ENCODE measurements around the gene TRIOBP. TPM values are rescaled to one million over a fixed set of nuclear protein-coding genes. Genes with fewer than 3 reads are reported as not detected.
A peak's percentile ranks its signal among the peaks of the same experiment; 100 is the strongest.

Gene TRIOBP
- total RNA-seq, 1 donor from 2014 or later: 53.2 TPM

- Mint-ChIP-seq H3K36me3 (ENCODE audit: low read depth) (peaks cover 2% of the 10 kb centered on the region), H3K4me1 (peaks cover 25% of the 10 kb centered on the region), H3K27ac (ENCODE audit: unreplicated experiment) (no peak overlapping the region), H3K27me3 (ENCODE audit: low read depth) (peaks cover 2% of the 10 kb centered on the region), H3K4me3 (no peak overlapping the region), H3K9me3 (no peaks in the 10 kb centered on the region)
- no peak for DNase-seq (ENCODE audit: low read depth, low spot score)
- no peak for TF ChIP-seq CTCF (conservative IDR thresholded peaks at IDR 0.05)
These were observed 116.2 kb downstream of the TRIOBP start for GRCh38 chr22:37812869-37813678.

- no peak for DNase-seq (ENCODE audit: low read depth, low spot score)
- H3K36me3 Mint-ChIP-seq (ENCODE audit: low read depth): peaks cover 2% of the 10 kb centered on the region
- peaks cover 16% of the 10 kb centered on the region for H3K4me1 Mint-ChIP-seq
- H3K27ac Mint-ChIP-seq (ENCODE audit: unreplicated experiment): no peak overlapping the region
- no peak for TF ChIP-seq CTCF (conservative IDR thresholded peaks at IDR 0.05)
- no peaks in the 10 kb centered on the region for H3K9me3 Mint-ChIP-seq
- peaks cover 21% of the 10 kb centered on the region for H3K27me3 Mint-ChIP-seq (ENCODE audit: low read depth)
- no peak overlapping the region for H3K4me3 Mint-ChIP-seq
These were observed 118.7 kb downstream of the TRIOBP start for GRCh38 chr22:37815593-37815992.

GRCh38 chr22:37816543-37817180 lies 119.8 kb downstream of the TRIOBP start:
- no peak for DNase-seq (ENCODE audit: low read depth, low spot score)
- TF ChIP-seq CTCF (conservative IDR thresholded peaks at IDR 0.05): no peak
- H3K27ac Mint-ChIP-seq (ENCODE audit: unreplicated experiment): no peak overlapping the region
- H3K4me3 Mint-ChIP-seq: peak overlapping the region; percentile 47
- H3K9me3 Mint-ChIP-seq: no peaks in the 10 kb centered on the region
- peaks cover 16% of the 10 kb centered on the region for H3K4me1 Mint-ChIP-seq
- peaks cover 2% of the 10 kb centered on the region for H3K36me3 Mint-ChIP-seq (ENCODE audit: low read depth)
- peaks cover 27% of the 10 kb centered on the region for H3K27me3 Mint-ChIP-seq (ENCODE audit: low read depth)

- H3K9me3 Mint-ChIP-seq: no peaks in the 10 kb centered on the region
- peak; percentile 96 for TF ChIP-seq CTCF (conservative IDR thresholded peaks at IDR 0.05)
- peaks cover 24% of the 10 kb centered on the region for H3K4me1 Mint-ChIP-seq
- peaks cover 39% of the 10 kb centered on the region for H3K27me3 Mint-ChIP-seq (ENCODE audit: low read depth)
- peaks cover 2% of the 10 kb centered on the region for H3K36me3 Mint-ChIP-seq (ENCODE audit: low read depth)
- DNase-seq (ENCODE audit: low read depth, low spot score): peak; percentile 96
- peak overlapping the region; percentile 74 for H3K4me3 Mint-ChIP-seq
- H3K27ac Mint-ChIP-seq (ENCODE audit: unreplicated experiment): peak overlapping the region; percentile 67
These were observed 121.0 kb downstream of the TRIOBP start for GRCh38 chr22:37817705-37818408.

GRCh38 chr22:37818409-37819104 lies 121.7 kb downstream of the TRIOBP start:
- no peaks in the 10 kb centered on the region for H3K9me3 Mint-ChIP-seq
- H3K27me3 Mint-ChIP-seq (ENCODE audit: low read depth): peaks cover 46% of the 10 kb centered on the region
- H3K27ac Mint-ChIP-seq (ENCODE audit: unreplicated experiment): no peak overlapping the region
- DNase-seq (ENCODE audit: low read depth, low spot score): no peak
- peak; percentile 54 for TF ChIP-seq CTCF (conservative IDR thresholded peaks at IDR 0.05)
- H3K4me1 Mint-ChIP-seq: peaks cover 27% of the 10 kb centered on the region
- H3K36me3 Mint-ChIP-seq (ENCODE audit: low read depth): no peaks in the 10 kb centered on the region
- H3K4me3 Mint-ChIP-seq: no peak overlapping the region
